Neural cell (in vitro differentiated cells): ENCODE results near the gene SMARCAD1. TPM values are rescaled to one million over a fixed set of nuclear protein-coding genes. Genes with fewer than 3 reads are reported as not detected.
"Not testable (repeated sequence)": the region's sequence is repeated elsewhere in the genome, so short reads cannot be mapped to it uniquely, and the experiment has no call there.

ENCODE experiments used
- H2AFZ ChIP-seq: fragments of 200-600, 300-800 bp; sonication (generic), shearing (Covaris generic); 2 replicates; pipeline ENCODE4 v1.6.0; 2014; ENCODE audit warnings: low read depth, mild to moderate bottlenecking, antibody characterized with exemption, low read length, moderate library complexity
- H3F3A ChIP-seq: fragments of 200-600 bp; shearing (Covaris generic); 2 replicates; pipeline ENCODE4 v1.6.1; 2016; ENCODE audit warnings: mild to moderate bottlenecking, moderate library complexity, mixed read lengths, antibody characterized with exemption, low read length; ENCODE audit not compliant: insufficient read depth, poor library complexity, severe bottlenecking
- H3K27ac ChIP-seq: fragments of 200-600, 300-800 bp; sonication (generic), shearing (Covaris generic); 2 replicates; pipeline ENCODE4 v1.5.1; 2014; ENCODE audit warnings: mild to moderate bottlenecking, low read length, moderate library complexity
- H3K27me3 ChIP-seq: fragments of 300-800, 200-600 bp; sonication (generic), shearing (Covaris generic); 2 replicates; pipeline ENCODE4 v1.6.0; 2014; ENCODE audit warnings: mild to moderate bottlenecking, low read depth, low read length, moderate library complexity; ENCODE audit not compliant: insufficient read depth
- H3K36me3 ChIP-seq: fragments of 300-800, 200-600 bp; sonication (generic), shearing (Covaris generic); 2 replicates; pipeline ENCODE4 v1.5.1; 2014; ENCODE audit warnings: mild to moderate bottlenecking, antibody characterized with exemption, low read length, moderate library complexity; ENCODE audit not compliant: insufficient read depth
- H3K4me2 ChIP-seq: fragments of 300-800, 200-600 bp; sonication (generic), shearing (Covaris generic); 2 replicates; pipeline ENCODE4 v1.6.0; 2014; ENCODE audit warnings: mild to moderate bottlenecking, low read length
- H3K4me3 ChIP-seq: fragments of 300-800, 200-600 bp; sonication (generic), shearing (Covaris generic); 2 replicates; pipeline ENCODE4 v1.5.1; 2014; ENCODE audit warnings: mild to moderate bottlenecking, low read length, moderate library complexity
- H3K79me2 ChIP-seq: fragments of 200-600 bp; shearing (Covaris generic); replicated peaks from 2 replicates; pipeline ENCODE4 v1.6.0; 2014; ENCODE audit warnings: mild to moderate bottlenecking, low read length, moderate library complexity; ENCODE audit not compliant: insufficient read depth
- H3K9ac ChIP-seq: fragments of 300-800, 200-600 bp; sonication (generic), shearing (Covaris generic); 2 replicates; pipeline ENCODE4 v1.6.1; 2016; ENCODE audit warnings: mild to moderate bottlenecking, low read length, mixed read lengths
- H3K9me2 ChIP-seq: fragments of 200-600 bp; shearing (Covaris generic); 2 replicates; pipeline ENCODE4 v1.6.1; 2016; ENCODE audit warnings: mild to moderate bottlenecking, low read length, mixed read lengths; ENCODE audit not compliant: insufficient read depth
- H3K9me3 ChIP-seq: fragments of 200-600, 300-800 bp; sonication (generic), shearing (Covaris generic); 2 replicates; pipeline ENCODE4 v1.6.1; 2016; ENCODE audit warnings: mild to moderate bottlenecking, mixed run types, low read length, moderate library complexity, mixed read lengths
- H4K20me1 ChIP-seq: fragments of 200-600 bp; shearing (Covaris generic); 2 replicates; pipeline ENCODE4 v1.6.1; 2016; ENCODE audit warnings: mild to moderate bottlenecking, mixed run types; ENCODE audit not compliant: insufficient read depth
- EP300 ChIP-seq: fragments of 450-650 bp; conservative IDR thresholded peaks from 2 replicates; pipeline ENCODE4 v1.6.1; 2014; ENCODE audit warnings: antibody characterized with exemption, mild to moderate bottlenecking, moderate library complexity; ENCODE audit not compliant: poor library complexity, severe bottlenecking
- EZH2 ChIP-seq: fragments of 200-600, 300-800 bp; shearing (Covaris generic), sonication (generic); IDR thresholded peaks from 2 replicates; pipeline ENCODE4 v1.6.1; 2014; ENCODE audit warnings: antibody characterized with exemption, low read length, borderline replicate concordance, mild to moderate bottlenecking; ENCODE audit not compliant: insufficient read depth, poor library complexity, severe bottlenecking
- MXI1 ChIP-seq: fragments of 450-650 bp; conservative IDR thresholded peaks from 2 replicates; pipeline ENCODE4 v1.6.1; 2014; ENCODE audit warnings: antibody characterized with exemption, mild to moderate bottlenecking; ENCODE audit not compliant: poor library complexity, severe bottlenecking
- POLR2AphosphoS5 ChIP-seq: IDR thresholded peaks from 2 replicates; pipeline ENCODE4 v1.6.1; 2012
- RAD21 ChIP-seq: fragments of 450-650 bp; conservative IDR thresholded peaks from 2 replicates; pipeline ENCODE4 v1.6.1; 2014; ENCODE audit warnings: antibody characterized with exemption, mild to moderate bottlenecking, moderate library complexity
- SMC3 ChIP-seq: fragments of 450-650 bp; conservative IDR thresholded peaks from 2 replicates; pipeline ENCODE4 v1.6.1; 2014; ENCODE audit warnings: antibody characterized with exemption, mild to moderate bottlenecking, moderate library complexity; ENCODE audit not compliant: poor library complexity
- TAF1 ChIP-seq: IDR thresholded peaks from 2 replicates; pipeline ENCODE4 v1.6.1; 2012; ENCODE audit warnings: low read depth
- polyA plus RNA-seq: library from polyadenylated mRNA; depleted of rRNA; stranded (reverse); fragments of >200 nt; gene quantifications from 2 replicates; pipeline ENCODE4 v1.2.3, GENCODE V29; 2014
- TF ChIP-seq, protein P1 (sequence below): IDR thresholded peaks from 2 replicates; pipeline ENCODE4 v1.6.1; 2012; ENCODE audit warnings: borderline replicate concordance
- TF ChIP-seq, protein P2 (sequence below): fragments of 450-650 bp; IDR thresholded peaks from 2 replicates; pipeline ENCODE4 v1.5.1; 2014; ENCODE audit warnings: antibody characterized with exemption, mild to moderate bottlenecking, moderate library complexity; ENCODE audit not compliant: poor library complexity, severe bottlenecking

Gene SMARCAD1
- polyA plus RNA-seq, 1 donor from 2014 or later = 129 TPM

DNA sequence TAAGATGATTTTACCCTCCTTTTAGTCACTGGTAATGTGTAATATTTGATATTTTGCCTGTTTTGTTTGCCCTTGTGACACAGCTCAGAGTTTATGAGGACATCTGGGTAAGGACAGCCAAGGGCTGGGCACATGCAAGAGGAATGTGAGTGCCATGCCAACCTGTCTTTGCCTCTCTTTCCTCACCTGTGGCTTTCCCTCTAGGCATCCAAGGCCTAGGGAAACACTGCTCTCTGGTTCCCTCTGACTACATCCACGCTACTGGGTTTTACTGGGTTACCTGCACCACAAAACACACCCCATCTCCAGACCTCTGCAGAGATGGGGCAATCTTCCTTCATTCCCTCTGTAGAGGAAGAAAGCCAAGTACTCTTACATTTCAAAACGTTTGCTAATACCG, 127.3 kb downstream of the SMARCAD1 start:
- Histone ChIP-seq H3K4me2 (no peak overlapping the region), H3K9me2 (no peaks in the 10 kb centered on the region), H3K4me3 (no peak overlapping the region), H3K9me3 (no peaks in the 10 kb centered on the region), H3K27me3 (no peaks in the 10 kb centered on the region), H3K79me2 (no peaks in the 10 kb centered on the region), H3K9ac (no peak overlapping the region), H3F3A (no peaks in the 10 kb centered on the region), H3K27ac (no peak overlapping the region), H4K20me1 (no peaks in the 10 kb centered on the region), H2AFZ (no peak overlapping the region), H3K36me3 (no peaks in the 10 kb centered on the region)
- TF ChIP-seq POLR2AphosphoS5 (no peak), RAD21 (no peak), SMC3 (no peak), TAF1 (no peak), EZH2 (no peak), EP300 (no peak), MXI1 (no peak)
- TF ChIP-seq, protein P1, sequence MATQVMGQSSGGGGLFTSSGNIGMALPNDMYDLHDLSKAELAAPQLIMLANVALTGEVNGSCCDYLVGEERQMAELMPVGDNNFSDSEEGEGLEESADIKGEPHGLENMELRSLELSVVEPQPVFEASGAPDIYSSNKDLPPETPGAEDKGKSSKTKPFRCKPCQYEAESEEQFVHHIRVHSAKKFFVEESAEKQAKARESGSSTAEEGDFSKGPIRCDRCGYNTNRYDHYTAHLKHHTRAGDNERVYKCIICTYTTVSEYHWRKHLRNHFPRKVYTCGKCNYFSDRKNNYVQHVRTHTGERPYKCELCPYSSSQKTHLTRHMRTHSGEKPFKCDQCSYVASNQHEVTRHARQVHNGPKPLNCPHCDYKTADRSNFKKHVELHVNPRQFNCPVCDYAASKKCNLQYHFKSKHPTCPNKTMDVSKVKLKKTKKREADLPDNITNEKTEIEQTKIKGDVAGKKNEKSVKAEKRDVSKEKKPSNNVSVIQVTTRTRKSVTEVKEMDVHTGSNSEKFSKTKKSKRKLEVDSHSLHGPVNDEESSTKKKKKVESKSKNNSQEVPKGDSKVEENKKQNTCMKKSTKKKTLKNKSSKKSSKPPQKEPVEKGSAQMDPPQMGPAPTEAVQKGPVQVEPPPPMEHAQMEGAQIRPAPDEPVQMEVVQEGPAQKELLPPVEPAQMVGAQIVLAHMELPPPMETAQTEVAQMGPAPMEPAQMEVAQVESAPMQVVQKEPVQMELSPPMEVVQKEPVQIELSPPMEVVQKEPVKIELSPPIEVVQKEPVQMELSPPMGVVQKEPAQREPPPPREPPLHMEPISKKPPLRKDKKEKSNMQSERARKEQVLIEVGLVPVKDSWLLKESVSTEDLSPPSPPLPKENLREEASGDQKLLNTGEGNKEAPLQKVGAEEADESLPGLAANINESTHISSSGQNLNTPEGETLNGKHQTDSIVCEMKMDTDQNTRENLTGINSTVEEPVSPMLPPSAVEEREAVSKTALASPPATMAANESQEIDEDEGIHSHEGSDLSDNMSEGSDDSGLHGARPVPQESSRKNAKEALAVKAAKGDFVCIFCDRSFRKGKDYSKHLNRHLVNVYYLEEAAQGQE = no peak
- TF ChIP-seq, protein P2, sequence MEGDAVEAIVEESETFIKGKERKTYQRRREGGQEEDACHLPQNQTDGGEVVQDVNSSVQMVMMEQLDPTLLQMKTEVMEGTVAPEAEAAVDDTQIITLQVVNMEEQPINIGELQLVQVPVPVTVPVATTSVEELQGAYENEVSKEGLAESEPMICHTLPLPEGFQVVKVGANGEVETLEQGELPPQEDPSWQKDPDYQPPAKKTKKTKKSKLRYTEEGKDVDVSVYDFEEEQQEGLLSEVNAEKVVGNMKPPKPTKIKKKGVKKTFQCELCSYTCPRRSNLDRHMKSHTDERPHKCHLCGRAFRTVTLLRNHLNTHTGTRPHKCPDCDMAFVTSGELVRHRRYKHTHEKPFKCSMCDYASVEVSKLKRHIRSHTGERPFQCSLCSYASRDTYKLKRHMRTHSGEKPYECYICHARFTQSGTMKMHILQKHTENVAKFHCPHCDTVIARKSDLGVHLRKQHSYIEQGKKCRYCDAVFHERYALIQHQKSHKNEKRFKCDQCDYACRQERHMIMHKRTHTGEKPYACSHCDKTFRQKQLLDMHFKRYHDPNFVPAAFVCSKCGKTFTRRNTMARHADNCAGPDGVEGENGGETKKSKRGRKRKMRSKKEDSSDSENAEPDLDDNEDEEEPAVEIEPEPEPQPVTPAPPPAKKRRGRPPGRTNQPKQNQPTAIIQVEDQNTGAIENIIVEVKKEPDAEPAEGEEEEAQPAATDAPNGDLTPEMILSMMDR = no peak

DNA sequence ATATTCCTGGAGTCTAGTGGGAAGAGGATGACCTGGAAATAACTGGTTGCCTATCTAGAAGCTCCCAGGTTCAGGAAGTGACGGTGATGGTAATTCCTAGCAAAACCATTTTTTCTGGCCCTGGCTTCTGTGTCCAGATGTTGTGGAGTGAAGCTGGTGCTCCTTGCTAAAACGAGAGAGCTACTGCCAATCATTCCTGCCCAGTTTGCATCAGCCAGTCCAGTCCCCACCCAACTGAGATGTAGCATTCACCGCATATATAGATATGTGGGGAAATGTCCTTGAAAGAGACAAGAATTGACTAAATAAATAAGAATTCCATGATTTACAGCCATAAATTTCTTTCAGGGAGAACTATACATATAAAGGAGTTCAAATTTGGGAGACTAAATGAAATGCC, 128.6 kb downstream of the SMARCAD1 start:
- Histone ChIP-seq H3K4me3 (no peak overlapping the region), H3K27me3 (no peaks in the 10 kb centered on the region), H3K36me3 (no peaks in the 10 kb centered on the region), H3F3A (no peaks in the 10 kb centered on the region), H3K9me3 (no peaks in the 10 kb centered on the region), H4K20me1 (no peaks in the 10 kb centered on the region), H3K9ac (no peak overlapping the region), H2AFZ (no peak overlapping the region), H3K4me2 (no peak overlapping the region), H3K9me2 (no peaks in the 10 kb centered on the region), H3K79me2 (no peaks in the 10 kb centered on the region), H3K27ac (no peak overlapping the region)
- TF ChIP-seq POLR2AphosphoS5 (no peak), EZH2 (no peak)

DNA sequence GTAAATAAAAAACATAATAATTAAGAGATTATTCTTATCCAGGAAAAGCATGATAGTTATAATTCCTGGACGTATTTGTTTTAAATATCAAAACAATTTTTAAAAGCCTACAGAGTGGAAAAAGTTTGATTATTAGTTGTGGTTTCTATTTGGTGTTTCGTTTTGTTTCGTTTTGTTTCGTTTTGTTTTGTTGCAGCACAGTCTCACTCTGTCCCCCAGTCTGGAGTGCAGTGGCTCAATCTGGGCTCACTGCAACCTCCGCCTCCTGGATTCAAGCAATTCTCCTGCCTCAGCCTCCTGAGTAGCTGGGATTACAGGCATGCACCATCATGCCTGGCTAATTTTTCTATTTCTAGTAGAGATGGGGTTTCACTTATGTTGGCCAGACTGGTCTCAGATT, 129.1 kb downstream of the SMARCAD1 start:
- H3K4me2 ChIP-seq, H3K79me2 ChIP-seq, H2AFZ ChIP-seq, H3K9me2 ChIP-seq, H3K36me3 ChIP-seq, H3K9me3 ChIP-seq, H3K4me3 ChIP-seq, H4K20me1 ChIP-seq, H3K9ac ChIP-seq, H3K27ac ChIP-seq, H3F3A ChIP-seq, H3K27me3 ChIP-seq: not testable (repeated sequence)
